ENCODE measurements around the gene FAM20A.

- TF ChIP-seq CTCF (IDR thresholded peaks at IDR 0.05; ENCODE audit: poor library complexity, severe bottlenecking) (no peak), RAD21 (conservative IDR thresholded peaks at IDR 0.05) (no peak), EZH2 (IDR thresholded peaks at IDR 0.05; ENCODE audit: borderline replicate concordance, insufficient read depth, low read length, poor library complexity, severe bottlenecking) (no peak), TAF1 (IDR thresholded peaks at IDR 0.05; ENCODE audit: low read depth) (no peak), POLR2AphosphoS5 (IDR thresholded peaks at IDR 0.05) (no peak), SMC3 (conservative IDR thresholded peaks at IDR 0.05; ENCODE audit: poor library complexity) (no peak), REST (IDR thresholded peaks at IDR 0.05; ENCODE audit: borderline replicate concordance) (no peak), EP300 (conservative IDR thresholded peaks at IDR 0.05; ENCODE audit: poor library complexity, severe bottlenecking) (no peak)
These were observed 16.4 kb downstream of the FAM20A start for GRCh38 chr17:68584581-68585303.

Measured in neural cell (in vitro differentiated cells).